WERI-Rb-1 (cell line): Measurements from ENCODE around the gene NR2E3.

Experiments used
- DNase-seq: peaks from one replicate; pipeline ENCODE4 v3.0.0-alpha.2; 2020
- H3K27ac ChIP-seq: fragments of 250-450 bp; sonication (Bioruptor Pico); 2 replicates; pipeline ENCODE4 v1.5.1; 2020; ENCODE audit warnings: mild to moderate bottlenecking, moderate library complexity
- H3K27me3 ChIP-seq: fragments of 250-450 bp; sonication (Bioruptor Pico); 2 replicates; pipeline ENCODE4 v1.5.1; 2021; ENCODE audit warnings: mild to moderate bottlenecking, low read depth, moderate library complexity; ENCODE audit not compliant: insufficient read depth, severe bottlenecking
- H3K36me3 ChIP-seq: fragments of 250-450 bp; sonication (Bioruptor Pico); 2 replicates; pipeline ENCODE4 v1.5.1; 2020; ENCODE audit warnings: mild to moderate bottlenecking, moderate library complexity
- H3K4me3 ChIP-seq: 2 replicates; pipeline ENCODE4 v1.5.1; 2011; ENCODE audit warnings: low read depth, mild to moderate bottlenecking, control low read depth, low read length
- H3K9me3 ChIP-seq: fragments of 250-450 bp; sonication (Bioruptor Pico); 2 replicates; pipeline ENCODE4 v1.5.1; 2021; ENCODE audit warnings: mild to moderate bottlenecking, moderate library complexity; ENCODE audit not compliant: severe bottlenecking
- CTCF ChIP-seq: IDR thresholded peaks from 2 replicates; pipeline ENCODE4 v1.5.1; 2011; ENCODE audit warnings: low read depth, mild to moderate bottlenecking, control low read depth, inconsistent platforms, low read length

The NR2E3 gene

GRCh38 chr15:71775856-71776255 is 34.5 kb upstream of the NR2E3 start:
- no peak for TF ChIP-seq CTCF
- no peaks in the 10 kb centered on the region for H3K9me3 ChIP-seq
- no peaks in the 10 kb centered on the region for H3K27me3 ChIP-seq
- H3K36me3 ChIP-seq, result no peaks in the 10 kb centered on the region
- no peak for DNase-seq
- H3K4me3 ChIP-seq, result no peak overlapping the region
- H3K27ac ChIP-seq, result no peak overlapping the region

GRCh38 chr15:71776304-71776703 is 34.0 kb upstream of the NR2E3 start:
- Histone ChIP-seq H3K27me3 (no peaks in the 10 kb centered on the region), H3K36me3 (no peaks in the 10 kb centered on the region), H3K27ac (no peak overlapping the region), H3K4me3 (no peak overlapping the region), H3K9me3 (no peaks in the 10 kb centered on the region)
- DNase-seq, result no peak
- TF ChIP-seq CTCF, result no peak

- TF ChIP-seq CTCF, result no peak
- Histone ChIP-seq H3K9me3 (no peaks in the 10 kb centered on the region), H3K27me3 (no peaks in the 10 kb centered on the region), H3K4me3 (no peak overlapping the region), H3K27ac (no peak overlapping the region), H3K36me3 (no peaks in the 10 kb centered on the region)
- peak; percentile 50 for DNase-seq
Observed at GRCh38 chr15:71777216-71777943, 33.0 kb upstream of the NR2E3 start.

- Histone ChIP-seq H3K27ac (no peak overlapping the region), H3K36me3 (no peaks in the 10 kb centered on the region), H3K9me3 (no peaks in the 10 kb centered on the region), H3K4me3 (no peak overlapping the region), H3K27me3 (no peaks in the 10 kb centered on the region)
- no peak for TF ChIP-seq CTCF
- DNase-seq, result no peak
Observed at GRCh38 chr15:71779073-71779797, 31.1 kb upstream of the NR2E3 start.

- peak; percentile 74 for TF ChIP-seq CTCF
- DNase-seq, result peak; percentile 55
- Histone ChIP-seq H3K9me3 (no peaks in the 10 kb centered on the region), H3K27me3 (no peaks in the 10 kb centered on the region), H3K4me3 (no peak overlapping the region), H3K27ac (no peak overlapping the region), H3K36me3 (no peaks in the 10 kb centered on the region)
Observed at GRCh38 chr15:71780115-71780976, 30.0 kb upstream of the NR2E3 start.
